UCSD-AML1 (cell line): ENCODE measurements around the gene AHI1.
"Not testable (repeated sequence)": the region's sequence is repeated elsewhere in the genome, so short reads cannot be mapped to it uniquely, and the experiment has no call there.

Source experiments
- DNase-seq: peaks from one replicate; lab custom pipeline; 2025; ENCODE audit not compliant: unreplicated experiment; lab: John Stamatoyannopoulos, UW

Gene AHI1

GRCh38 chr6:135506270-135506997 is 8.9 kb upstream of the AHI1 start:
- DNase-seq, result no peak

GRCh38 chr6:135505648-135506047 is 8.1 kb upstream of the AHI1 start:
- no peak for DNase-seq

- DNase-seq, result no peak
Measured at GRCh38 chr6:135505222-135505621, 7.7 kb upstream of the AHI1 start.

- no peak for DNase-seq
Measured at GRCh38 chr6:135504734-135505133, 7.2 kb upstream of the AHI1 start.

GRCh38 chr6:135503703-135504475 is 6.3 kb upstream of the AHI1 start:
- DNase-seq, result no peak

GRCh38 chr6:135499441-135500340 is 2.2 kb upstream of the AHI1 start:
- DNase-seq, result no peak

- DNase-seq, result no peak
Measured at GRCh38 chr6:135498185-135498841, 773 bp upstream of the AHI1 start.

- no peak for DNase-seq
Measured at GRCh38 chr6:135496800-135497411, 634 bp downstream of the AHI1 start.

- DNase-seq, result no peak
Measured at GRCh38 chr6:135493218-135493961, 4.2 kb downstream of the AHI1 start.

GRCh38 chr6:135490381-135490780 is 7.2 kb downstream of the AHI1 start:
- DNase-seq, result no peak

- no peak for DNase-seq
Measured at GRCh38 chr6:135488023-135488422, 9.5 kb downstream of the AHI1 start.

- not testable (repeated sequence) for DNase-seq
Measured at GRCh38 chr6:135483903-135484302, 13.6 kb downstream of the AHI1 start.

- DNase-seq, result no peak
Measured at GRCh38 chr6:135481783-135482369, 15.7 kb downstream of the AHI1 start.

- DNase-seq, result no peak
Measured at GRCh38 chr6:135479601-135480000, 17.9 kb downstream of the AHI1 start.

GRCh38 chr6:135478626-135479025 is 18.9 kb downstream of the AHI1 start:
- no peak for DNase-seq

GRCh38 chr6:135475292-135475886 is 22.2 kb downstream of the AHI1 start:
- DNase-seq, result no peak

GRCh38 chr6:135474362-135474761 is 23.2 kb downstream of the AHI1 start:
- DNase-seq, result no peak

- no peak for DNase-seq
Measured at GRCh38 chr6:135465903-135466302, 31.6 kb downstream of the AHI1 start.

GRCh38 chr6:135465307-135465706 is 32.2 kb downstream of the AHI1 start:
- no peak for DNase-seq
